Measurements from ENCODE around the gene TLE5. TPM values are rescaled to one million over a fixed set of nuclear protein-coding genes. Genes with fewer than 3 reads are reported as not detected.

The TLE5 gene
- total and polyA plus RNA-seq, 2 donors (not counting 3 experiments of a cell fraction or from before 2014, with no cell fraction given): 393 to 574 TPM

- Histone ChIP-seq H3K27ac (ENCODE audit: insufficient read depth, low read depth, low read length) (peak overlapping the region; percentile 56), H3K27me3 (ENCODE audit: control insufficient read depth in 2 of 2, insufficient read depth in 2 of 2, low read length in 2 of 2) (no peaks in the 10 kb centered on the region), H3K4me2 (ENCODE audit: insufficient read depth, low read length) (peak overlapping the region; percentile 74), H3K9ac (replicated peaks; ENCODE audit: extremely low read depth, insufficient read depth, low read length) (peak overlapping the region; percentile 79), H2AFZ (ENCODE audit: low read depth, low read length) (no peak overlapping the region), H3K79me2 (ENCODE audit: control insufficient read depth, insufficient read depth, low read length) (peaks cover 35% of the 10 kb centered on the region), H3K4me1 (ENCODE audit: control insufficient read depth, extremely low read depth, insufficient read depth, low read length) (peaks cover 3% of the 10 kb centered on the region), H3K4me3 (replicated peaks in 1 of 3; ENCODE audit: insufficient read depth in 1 of 3, low read depth in 1 of 3, low read length in 3 of 3) (peak overlapping the region; percentile 58 to 80 (median 80)), H3K9me1 (replicated peaks; ENCODE audit: control insufficient read depth, extremely low read depth, insufficient read depth, low read length) (no peaks in the 10 kb centered on the region), H3K36me3 (ENCODE audit: control insufficient read depth in 2 of 2, extremely low read depth in 1 of 2, insufficient read depth in 2 of 2, low read length in 2 of 2) (peaks cover 12 to 25% of the 10 kb centered on the region in 2 experiments), H4K20me1 (replicated peaks; ENCODE audit: control insufficient read depth, extremely low read depth, insufficient read depth, low read length) (no peaks in the 10 kb centered on the region), H3K9me3 (replicated peaks; ENCODE audit: control insufficient read depth, insufficient read depth, low read length) (no peaks in the 10 kb centered on the region)
- CTCF ChIA-PET: interaction anchor here (0.6 to 2.7 kb wide), 8 partner anchors 9 to 174 kb away, joined by 3 to 16 read pairs (median 4); no protein-coding TSS in a partner anchor
- FAIRE-seq (no peak), DNase-seq (ENCODE audit: low read depth, low spot score) (no peak)
- dilution Hi-C loops (cut with MboI; ENCODE audit: extremely low pct_ligation_motif_present, low sequenced_read_pairs): no loop called here
- TF ChIP-seq CTCF (IDR thresholded peaks at IDR 0.05; ENCODE audit: extremely low read depth in 1 of 2, insufficient read depth in 1 of 2, low read depth in 1 of 2, low read length in 2 of 2) (peak in 1 of 2 donors; percentile 28), JUN (IDR thresholded peaks at IDR 0.05; ENCODE audit: borderline replicate concordance, insufficient read depth, insufficient read length, low read depth) (no peak)
- BruUV-seq (replicated peaks): no TSS peak
- intact Hi-C loops (cut with micrococcal nuclease): loop anchor here (1.0 kb wide), 1 partner anchor 25 kb away; no protein-coding TSS in a partner anchor
- POLR2A ChIA-PET: interaction anchor here (0.6 kb wide), 1 partner anchor 77 kb away, joined by 4 read pairs; no protein-coding TSS in a partner anchor
Measured at GRCh38 chr19:3061182-3062161, 823 bp downstream of the TLE5 start.

- Histone ChIP-seq H3K27ac (ENCODE audit: insufficient read depth, low read depth, low read length) (no peak overlapping the region), H3K4me2 (ENCODE audit: insufficient read depth, low read length) (peak overlapping the region; percentile 74), H3K36me3 (ENCODE audit: control insufficient read depth in 2 of 2, extremely low read depth in 1 of 2, insufficient read depth in 2 of 2, low read length in 2 of 2) (peaks cover 12 to 25% of the 10 kb centered on the region in 2 experiments), H3K27me3 (ENCODE audit: control insufficient read depth in 2 of 2, insufficient read depth in 2 of 2, low read length in 2 of 2) (no peaks in the 10 kb centered on the region), H3K79me2 (ENCODE audit: control insufficient read depth, insufficient read depth, low read length) (peaks cover 35% of the 10 kb centered on the region), H4K20me1 (replicated peaks; ENCODE audit: control insufficient read depth, extremely low read depth, insufficient read depth, low read length) (no peaks in the 10 kb centered on the region), H3K9me3 (replicated peaks; ENCODE audit: control insufficient read depth, insufficient read depth, low read length) (no peaks in the 10 kb centered on the region), H3K4me1 (ENCODE audit: control insufficient read depth, extremely low read depth, insufficient read depth, low read length) (peaks cover 3% of the 10 kb centered on the region), H3K9ac (replicated peaks; ENCODE audit: extremely low read depth, insufficient read depth, low read length) (peak overlapping the region; percentile 79), H3K4me3 (replicated peaks in 1 of 3; ENCODE audit: insufficient read depth in 1 of 3, low read depth in 1 of 3, low read length in 3 of 3) (peak overlapping the region; percentile 58 to 80 (median 80)), H3K9me1 (replicated peaks; ENCODE audit: control insufficient read depth, extremely low read depth, insufficient read depth, low read length) (no peaks in the 10 kb centered on the region), H2AFZ (ENCODE audit: low read depth, low read length) (no peak overlapping the region)
- dilution Hi-C loops (cut with MboI; ENCODE audit: extremely low pct_ligation_motif_present, low sequenced_read_pairs) (no loop called here), intact Hi-C loops (cut with micrococcal nuclease) (loop anchor here (1.0 kb wide), 1 partner anchor 25 kb away; no protein-coding TSS in a partner anchor)
- ChIA-PET POLR2A (interaction anchor here (0.6 kb wide), 1 partner anchor 655 kb away, joined by 3 read pairs; no protein-coding TSS in a partner anchor), CTCF (interaction anchor here (0.8 to 2.7 kb wide), 5 partner anchors 9 to 174 kb away, joined by 3 to 16 read pairs (median 3); no protein-coding TSS in a partner anchor)
- no TSS peak for BruUV-seq (replicated peaks)
- TF ChIP-seq POLR2A (IDR thresholded peaks at IDR 0.05; ENCODE audit: low read depth, low read length) (no peak), MYC (IDR thresholded peaks at IDR 0.05; ENCODE audit: low read depth, low read length) (no peak), JUN (IDR thresholded peaks at IDR 0.05; ENCODE audit: borderline replicate concordance, insufficient read depth, insufficient read length, low read depth) (no peak), CTCF (IDR thresholded peaks at IDR 0.05; ENCODE audit: extremely low read depth in 1 of 2, insufficient read depth in 1 of 2, low read depth in 1 of 2, low read length in 2 of 2) (no peak)
- no peak for FAIRE-seq
- DNase-seq (ENCODE audit: low read depth, low spot score): no peak
Measured at GRCh38 chr19:3060857-3061181, 1.5 kb downstream of the TLE5 start.

Data from endothelial cell of umbilical vein (primary cell).